Loucy (cell line): ENCODE results near the gene LFNG.

Experiments
- CTCF ChIP-seq: fragments of 200-600 bp; sonication (generic); conservative IDR thresholded peaks from 2 replicates; pipeline ENCODE4 v1.5.1; 2014; ENCODE audit warnings: mild to moderate bottlenecking, antibody characterized with exemption, low read length
- EZH2phosphoT487 ChIP-seq: fragments of 200-600 bp; IDR thresholded peaks from 2 replicates; pipeline ENCODE4 v1.6.1; 2018; ENCODE audit warnings: antibody characterized with exemption, mild to moderate bottlenecking, moderate library complexity, borderline replicate concordance

- TF ChIP-seq CTCF (no peak), EZH2phosphoT487 (no peak)
Observed at GRCh38 chr7:2522780-2523433, 3.3 kb downstream of the LFNG start.
